Myocyte (in vitro differentiated cells): Measurements from ENCODE around the gene CASK. TPM values are rescaled to one million over a fixed set of nuclear protein-coding genes. Genes with fewer than 3 reads are reported as not detected.
"Not testable (repeated sequence)": the region's sequence is repeated elsewhere in the genome, so short reads cannot be mapped to it uniquely, and the experiment has no call there.

ENCODE experiments used
- DNase-seq: peaks from one replicate; pipeline ENCODE4 v3.0.0-alpha.2; 2012; ENCODE audit warnings: low read depth
- total RNA-seq: library from RNA; depleted of rRNA; stranded (reverse); fragments of >200 nt; gene quantifications from 2 replicates; pipeline ENCODE4 v1.2.3, GENCODE V29; 2014

The CASK gene
- total RNA-seq, 1 donor from 2014 or later, result 18.4 TPM

DNA sequence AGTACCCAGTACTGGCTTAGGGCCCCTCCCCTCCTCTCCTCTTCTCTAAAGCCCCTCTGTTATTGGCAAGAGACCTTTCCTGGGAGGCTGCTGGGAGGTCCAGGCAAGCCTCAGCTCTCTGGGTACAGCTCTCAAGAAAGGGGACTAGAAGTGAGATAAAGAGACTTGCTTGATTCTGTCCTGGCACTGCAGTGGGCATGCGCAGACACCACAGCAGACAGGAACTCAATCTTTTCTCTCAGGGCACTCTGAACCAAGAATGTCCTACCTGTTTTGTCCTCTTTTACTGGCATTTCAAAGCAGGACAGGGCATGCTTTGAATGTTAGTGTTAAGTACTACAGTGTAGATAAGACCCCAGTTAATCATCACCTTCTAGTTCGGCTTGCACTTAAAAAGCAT lies 401.3 kb downstream of the CASK start:
- DNase-seq, result no peak

DNA sequence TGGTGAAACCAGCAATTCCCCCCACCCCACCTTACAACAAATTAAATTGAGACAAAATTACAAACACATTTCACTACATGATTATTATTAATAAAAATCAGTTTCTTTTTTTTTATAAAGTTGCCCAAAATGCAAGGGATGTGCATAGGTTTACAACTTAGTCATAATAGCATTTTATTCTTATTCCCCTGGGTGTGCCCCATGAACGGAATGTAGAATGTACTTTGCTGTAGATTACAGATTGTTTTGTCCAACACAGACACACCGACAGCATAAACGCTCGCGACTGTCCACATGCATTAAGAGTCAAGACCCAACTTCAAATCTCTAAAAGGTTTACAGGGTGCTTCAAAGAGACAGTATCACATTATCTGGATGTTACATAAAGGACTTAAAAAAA lies 403.9 kb downstream of the CASK start:
- DNase-seq, result no peak

DNA sequence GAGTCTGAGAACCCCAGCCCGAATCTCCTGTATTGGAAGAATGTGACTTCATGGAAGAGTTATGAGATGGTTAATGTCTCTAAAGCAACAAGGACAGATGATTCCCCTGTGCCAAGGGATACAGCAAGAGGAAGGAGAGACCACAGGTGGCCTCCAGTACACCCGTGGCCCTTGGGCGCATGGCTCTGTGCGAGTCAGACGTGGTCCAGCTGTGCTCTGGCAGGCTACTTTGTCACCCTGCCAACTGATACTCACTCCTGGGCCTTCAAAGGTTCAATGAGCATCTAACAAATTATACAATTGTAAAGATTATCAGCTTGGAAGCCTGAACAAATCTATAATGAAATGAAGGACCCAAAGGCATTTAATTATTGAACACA lies 404.5 kb downstream of the CASK start:
- peak; percentile 43 for DNase-seq

DNA sequence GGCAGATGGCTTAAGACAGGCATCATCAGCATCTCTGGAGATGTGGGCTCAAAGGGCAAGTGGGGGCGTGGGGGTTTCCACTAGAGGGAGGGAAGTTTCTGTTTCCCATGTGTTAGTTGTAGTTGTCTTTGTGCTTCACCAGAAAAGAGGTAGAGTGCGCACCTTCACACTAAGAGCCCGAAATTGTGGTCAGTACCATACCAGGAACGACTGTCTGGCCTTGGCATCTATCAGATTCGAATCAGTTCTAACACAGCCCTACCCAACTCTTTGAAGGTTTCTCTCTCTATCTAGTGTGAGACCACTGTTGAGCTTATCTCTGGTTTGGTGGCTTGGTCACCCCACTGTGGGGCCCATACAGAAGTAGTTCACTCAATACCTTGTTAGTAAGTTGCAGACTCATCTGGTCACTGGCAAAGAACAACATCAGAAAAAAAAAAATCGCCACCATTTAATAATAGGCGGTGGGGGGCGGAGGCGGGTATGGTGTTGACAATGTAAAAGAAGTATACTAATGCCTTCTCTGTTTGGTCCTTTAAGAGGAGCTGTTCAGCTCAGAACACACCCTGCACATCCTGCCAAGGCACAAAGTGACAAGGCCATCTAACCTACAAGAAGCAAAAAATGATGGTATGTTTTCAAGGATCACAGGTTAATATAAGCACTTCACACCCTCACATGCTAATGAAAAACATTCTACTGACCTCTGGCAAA lies 405.1 kb downstream of the CASK start:
- no peak for DNase-seq

DNA sequence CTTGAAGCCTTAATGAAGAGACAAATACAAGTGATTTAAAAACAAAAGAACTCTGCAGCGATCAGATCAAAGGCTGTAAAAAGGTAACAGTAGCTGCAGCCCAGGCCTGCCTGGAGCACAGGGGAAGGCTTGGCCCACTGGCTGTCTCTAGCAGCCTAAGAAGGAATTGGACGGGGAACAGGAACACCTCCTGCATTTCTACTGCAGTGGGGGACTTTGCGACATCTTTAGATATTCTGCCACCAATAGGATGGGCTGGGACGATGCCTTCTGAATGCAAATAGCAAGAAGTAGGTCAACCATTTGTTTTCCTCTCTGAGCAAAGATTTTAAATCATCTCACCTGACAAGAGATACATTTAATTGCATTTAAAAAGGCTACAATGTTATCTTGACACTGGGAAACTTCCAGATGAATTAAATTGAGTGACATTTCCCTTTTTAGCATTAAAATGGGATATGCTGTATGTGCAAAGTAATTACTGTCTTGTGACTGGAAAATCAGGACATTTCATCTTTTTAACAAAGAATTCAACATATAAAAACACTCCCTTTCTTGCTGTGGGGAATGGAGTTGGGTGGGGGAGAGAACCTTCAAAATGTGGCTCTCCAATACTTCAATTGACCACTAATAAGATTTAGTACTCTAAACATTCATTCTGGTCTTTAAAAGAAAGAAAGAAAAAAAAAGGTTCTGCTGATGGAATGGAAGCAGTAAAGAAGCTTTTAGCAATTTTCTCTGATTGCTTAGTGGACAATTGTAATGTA lies 406.2 kb downstream of the CASK start:
- DNase-seq, result no peak

DNA sequence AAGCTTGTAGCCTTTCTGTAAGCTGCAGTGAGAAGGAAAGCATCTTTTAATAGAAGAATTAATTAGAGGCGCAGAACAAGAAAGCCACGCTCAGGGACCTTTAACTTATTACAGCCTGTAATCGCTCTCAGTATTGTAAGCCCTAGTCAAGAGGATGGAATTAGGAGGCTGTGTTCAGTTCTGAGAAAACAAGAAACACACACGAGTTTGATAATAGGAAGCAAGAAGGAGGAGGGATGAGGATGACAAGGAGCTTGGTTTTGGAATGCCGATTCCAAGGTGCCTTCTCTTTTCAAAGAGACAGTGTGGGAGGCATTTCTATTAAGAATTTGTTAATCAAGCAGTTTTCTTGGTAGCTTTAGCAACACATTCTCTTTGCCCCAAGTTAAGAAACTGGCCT lies 406.9 kb downstream of the CASK start:
- DNase-seq, result no peak

DNA sequence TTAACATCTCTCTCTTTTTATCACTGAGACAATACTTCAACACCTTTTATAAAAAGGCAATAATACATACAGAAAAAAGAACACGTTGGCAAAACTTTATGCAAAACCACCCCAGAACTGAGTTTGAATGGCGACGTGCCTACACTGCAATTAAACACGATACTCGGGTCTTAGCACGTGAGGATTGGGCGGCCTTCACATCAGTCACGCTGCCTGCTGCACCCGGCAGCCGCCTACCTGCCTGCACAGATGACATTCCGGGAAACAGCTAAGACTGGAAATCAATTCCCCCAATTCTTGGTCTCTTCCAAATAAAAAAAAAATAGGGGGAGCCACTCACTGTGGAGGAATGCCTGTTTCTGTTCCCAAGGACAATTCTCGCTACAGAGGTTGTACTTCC lies 408.0 kb downstream of the CASK start:
- no peak for DNase-seq

DNA sequence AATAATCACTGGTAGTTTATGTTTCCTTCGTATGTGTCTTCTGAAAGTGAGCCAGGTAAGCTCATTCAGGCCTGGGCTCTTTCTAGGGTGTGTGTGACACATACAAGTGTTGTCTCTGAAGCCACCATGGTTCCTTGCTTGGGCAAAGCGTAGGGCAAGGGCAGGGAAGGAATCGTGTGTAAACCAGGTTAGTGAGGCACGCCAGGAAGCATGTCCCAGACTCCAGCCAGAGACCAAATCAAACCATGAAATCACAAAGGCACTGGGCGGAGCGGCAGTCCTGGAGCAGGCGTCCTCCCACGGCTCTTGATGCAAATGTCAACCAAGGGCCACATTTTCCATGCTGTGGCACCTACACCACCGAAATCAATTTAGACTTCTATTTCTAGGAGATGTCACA lies 409.2 kb downstream of the CASK start:
- no peak for DNase-seq

DNA sequence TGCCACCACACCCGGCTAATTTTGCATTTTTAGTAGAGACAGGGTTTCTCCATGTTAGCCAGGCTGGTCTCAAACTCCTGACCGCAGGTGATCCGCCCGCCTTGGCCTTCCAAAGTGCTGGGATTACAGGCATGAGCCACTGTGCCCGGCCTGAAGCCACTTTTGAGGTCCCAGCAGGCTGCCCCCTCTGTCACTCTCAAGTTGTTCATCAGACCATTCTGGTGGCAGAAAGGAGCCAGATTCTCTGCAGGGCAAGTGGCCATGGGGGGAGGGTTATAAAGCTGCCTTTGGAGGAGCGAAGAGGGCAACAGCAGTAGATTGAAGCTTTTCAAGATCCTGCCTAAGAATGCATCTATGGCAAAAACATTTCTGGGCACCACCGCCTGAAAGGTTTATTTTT lies 410.5 kb downstream of the CASK start:
- not testable (repeated sequence) for DNase-seq

DNA sequence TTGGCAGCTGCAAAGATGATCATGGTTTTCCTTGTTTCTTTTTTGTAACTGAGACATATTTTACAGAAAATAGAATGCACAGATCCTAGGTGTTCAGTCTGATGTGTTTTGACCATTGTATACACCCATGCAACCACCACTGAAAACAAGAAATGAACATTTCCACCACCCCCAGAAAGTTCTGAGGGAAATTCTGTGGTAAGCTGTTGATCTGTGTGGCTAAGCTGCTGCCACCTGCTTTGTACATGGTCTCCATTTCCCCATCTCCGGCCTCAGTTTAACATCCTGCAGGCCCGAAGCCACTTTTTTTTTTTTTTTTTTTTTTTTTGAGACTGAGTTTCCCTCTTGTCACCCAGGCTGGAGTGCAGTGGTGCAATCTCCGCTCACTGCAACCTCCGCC lies 411.0 kb downstream of the CASK start:
- no peak for DNase-seq

DNA sequence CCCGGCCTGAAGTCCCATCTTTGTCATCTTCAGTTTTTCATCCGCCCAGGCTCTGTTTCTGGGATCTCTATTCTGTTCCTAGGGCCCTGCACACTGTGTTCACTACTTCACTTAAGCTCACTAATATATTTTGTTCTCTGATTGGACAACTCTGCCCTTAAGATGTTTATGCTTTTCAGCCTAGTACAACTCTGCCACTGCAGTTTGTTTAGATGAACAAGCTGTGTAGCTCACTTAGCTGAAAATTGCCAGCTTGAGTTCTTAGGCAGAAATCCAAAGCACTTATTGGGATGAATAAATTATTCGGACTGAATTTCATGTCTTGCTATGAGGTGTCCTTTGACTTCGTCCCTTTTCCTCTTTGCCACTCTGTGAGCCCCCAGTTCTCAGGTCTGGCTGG lies 415.4 kb downstream of the CASK start:
- no peak for DNase-seq

DNA sequence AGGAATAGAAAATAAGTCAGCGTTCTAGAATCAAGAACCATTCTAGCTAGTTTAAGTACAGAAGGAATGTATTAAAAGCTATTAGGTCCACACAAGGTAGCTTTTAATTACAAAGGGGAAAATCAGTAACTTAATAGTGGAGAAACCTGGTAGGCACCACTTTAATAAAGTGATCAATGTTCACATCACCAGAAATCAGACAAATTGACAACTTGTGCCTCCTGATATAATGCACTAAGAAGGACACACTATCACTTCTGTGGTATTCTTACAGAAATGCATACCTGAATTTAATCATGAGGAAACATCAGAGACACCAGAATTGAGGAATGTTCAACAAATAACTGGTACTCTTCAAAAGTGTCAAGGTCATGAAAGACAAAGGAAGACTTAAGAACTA lies 421.4 kb downstream of the CASK start:
- DNase-seq, result no peak

DNA sequence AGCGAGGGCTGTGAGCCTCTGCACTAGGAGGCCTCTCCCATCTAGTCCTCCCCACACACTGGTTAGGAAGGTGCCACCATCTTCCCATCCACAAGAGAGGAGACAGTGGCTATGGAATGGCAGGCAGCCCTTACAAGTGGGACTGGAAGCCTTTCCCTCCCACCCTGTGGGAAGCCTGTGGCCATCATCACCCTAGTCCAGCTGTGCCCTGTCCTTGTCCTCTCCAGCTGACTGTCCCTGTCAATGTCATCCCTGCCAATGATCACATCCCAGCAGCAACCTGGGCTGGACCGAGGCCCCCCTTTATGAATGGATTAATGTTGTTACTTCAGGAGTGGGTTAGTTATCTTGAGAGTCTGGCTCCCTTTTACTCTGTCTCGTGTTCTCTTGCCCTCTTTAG lies 423.4 kb downstream of the CASK start:
- DNase-seq, result peak; percentile 38

DNA sequence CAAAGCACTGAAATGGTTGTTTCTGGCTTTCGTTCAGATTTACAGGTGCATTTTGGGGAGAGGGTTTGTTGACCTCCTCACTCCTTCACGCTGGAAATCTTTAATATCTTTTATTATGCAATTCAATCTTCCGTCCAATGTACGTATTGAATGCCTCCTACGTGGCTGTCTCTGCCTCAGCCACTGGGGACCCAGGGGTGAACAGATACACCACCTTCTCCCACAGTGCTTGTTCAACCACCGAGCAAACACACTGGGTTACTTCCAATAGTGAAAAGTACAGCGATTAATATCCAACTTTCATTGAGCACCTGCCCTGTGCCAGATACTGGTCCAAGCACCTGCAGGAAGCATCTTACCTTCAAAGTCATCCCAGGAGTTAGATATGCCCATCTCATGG lies 424.2 kb downstream of the CASK start:
- DNase-seq, result no peak

DNA sequence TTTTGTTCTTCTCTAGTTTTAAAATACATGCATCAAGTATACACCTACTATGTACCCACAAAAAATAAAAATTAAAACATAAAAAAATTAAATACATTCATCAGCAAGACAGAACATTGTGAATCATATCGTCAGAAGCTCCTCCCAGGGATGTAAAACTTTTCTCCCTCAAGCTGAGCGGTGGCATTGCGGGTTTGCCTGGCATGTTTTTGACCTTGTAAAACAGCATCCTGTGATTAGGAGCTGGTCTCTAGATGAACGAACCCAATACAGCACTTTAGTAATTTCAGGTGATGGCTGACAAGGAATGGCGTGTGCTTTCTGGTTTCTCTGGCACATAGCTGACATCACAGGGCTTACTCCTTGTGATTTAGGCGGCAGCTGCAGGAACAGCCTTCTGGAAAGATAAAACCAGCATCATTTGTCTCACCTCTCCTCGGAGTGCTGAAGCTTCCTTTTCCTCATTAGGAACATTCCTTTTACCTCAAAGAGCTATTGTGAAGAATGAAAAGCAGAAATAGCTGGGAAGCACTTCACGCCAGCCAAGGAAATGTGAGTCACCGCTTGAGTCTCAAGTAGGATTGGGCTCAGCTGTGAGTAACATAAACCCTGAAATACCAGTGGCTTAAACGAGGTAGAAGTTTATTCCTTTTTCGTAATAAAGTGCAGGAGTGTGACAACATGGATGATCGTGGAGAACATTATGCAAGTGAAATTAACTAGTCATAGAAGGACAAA lies 431.9 kb downstream of the CASK start:
- peak; percentile 68 for DNase-seq

DNA sequence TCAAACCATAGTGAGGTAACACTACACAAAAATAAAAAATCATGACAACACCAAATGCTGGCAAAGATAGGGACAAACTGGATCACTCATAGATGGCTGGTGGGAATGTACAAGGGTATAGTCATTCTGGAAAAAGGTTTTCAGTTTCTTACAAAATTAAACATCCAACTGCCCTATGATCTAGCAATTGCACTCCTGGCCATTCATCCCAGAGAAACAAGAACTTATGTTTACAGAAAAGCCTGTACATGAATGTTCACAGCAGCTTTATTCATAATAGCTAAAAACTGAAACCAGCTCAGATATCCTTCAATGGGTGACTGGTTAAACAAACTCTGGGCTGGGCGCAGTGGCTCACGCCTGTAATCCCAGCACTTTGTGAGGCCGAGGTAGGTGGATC lies 432.9 kb downstream of the CASK start:
- no peak for DNase-seq

DNA sequence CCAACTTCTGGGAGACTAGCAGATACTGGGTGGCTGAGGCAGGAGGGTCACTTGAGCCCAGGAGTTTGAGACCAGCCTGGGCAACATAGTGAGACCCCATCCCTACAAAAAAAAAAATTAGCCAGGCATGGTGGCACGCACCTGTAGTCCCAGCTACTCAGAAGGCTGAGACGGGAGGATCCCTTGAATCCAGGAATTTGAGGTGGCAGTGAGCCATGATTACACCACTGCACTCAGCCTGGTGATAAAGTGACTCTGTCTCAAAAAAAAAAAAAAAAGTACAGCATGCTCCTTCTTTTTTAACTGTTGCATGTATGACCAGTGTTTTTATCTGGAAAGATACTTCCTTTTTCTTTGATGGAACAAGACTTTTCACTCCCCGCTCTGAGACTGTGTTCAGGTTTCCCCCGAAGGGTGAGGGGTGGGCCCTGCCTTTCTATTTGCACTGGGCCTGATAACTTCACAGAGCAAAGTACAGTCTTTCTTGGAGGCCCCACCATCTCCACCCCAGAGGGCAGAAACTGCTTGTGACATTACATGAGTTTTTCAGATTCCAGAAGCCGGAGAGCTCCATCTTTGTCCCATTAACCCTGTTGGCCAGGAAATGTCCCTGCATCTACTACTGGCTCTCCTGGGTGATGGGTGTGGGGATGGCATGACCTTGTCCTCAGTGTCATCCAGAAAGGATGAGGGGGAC lies 441.1 kb downstream of the CASK start:
- no peak for DNase-seq

DNA sequence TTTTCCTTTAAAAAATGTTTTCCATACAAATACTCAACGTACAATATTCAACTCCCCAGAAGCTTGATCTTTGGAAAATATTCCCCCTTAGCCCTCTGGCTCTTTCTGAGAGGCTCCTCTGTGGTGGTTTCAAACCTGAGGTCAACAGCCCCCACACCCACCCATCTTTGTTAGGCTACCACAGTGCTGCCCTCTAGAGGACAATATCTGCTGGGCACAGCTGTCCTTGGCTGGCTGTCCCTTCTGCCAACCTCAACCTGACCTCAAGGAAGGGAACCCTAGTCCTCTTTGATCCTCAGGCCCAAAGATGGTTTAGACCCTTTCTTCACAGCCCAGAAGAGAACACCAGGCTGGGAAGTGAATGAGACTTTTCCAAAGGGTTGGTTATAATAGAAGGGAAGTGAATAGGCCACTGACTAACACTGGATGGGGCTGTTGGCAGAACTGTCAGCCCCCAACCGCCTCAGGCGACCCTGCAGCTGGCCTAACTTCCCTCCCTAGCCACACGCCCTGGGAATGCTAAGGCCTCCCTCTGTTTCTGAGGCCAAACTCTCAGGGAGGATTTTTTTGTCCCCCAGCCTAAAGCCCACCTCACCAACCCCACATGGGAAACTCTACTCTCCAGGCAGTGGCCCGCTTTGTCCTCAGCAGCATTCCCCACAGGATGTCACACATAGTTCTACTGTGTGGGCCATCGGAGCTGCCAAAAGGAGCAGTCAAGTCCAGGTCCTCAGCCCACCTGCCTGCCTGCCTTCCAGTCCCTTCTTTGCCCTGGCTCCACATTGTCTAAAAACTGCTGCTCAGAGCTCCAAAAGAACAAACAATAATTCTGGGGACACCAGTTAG lies 441.9 kb downstream of the CASK start:
- DNase-seq, result peak; percentile 20

DNA sequence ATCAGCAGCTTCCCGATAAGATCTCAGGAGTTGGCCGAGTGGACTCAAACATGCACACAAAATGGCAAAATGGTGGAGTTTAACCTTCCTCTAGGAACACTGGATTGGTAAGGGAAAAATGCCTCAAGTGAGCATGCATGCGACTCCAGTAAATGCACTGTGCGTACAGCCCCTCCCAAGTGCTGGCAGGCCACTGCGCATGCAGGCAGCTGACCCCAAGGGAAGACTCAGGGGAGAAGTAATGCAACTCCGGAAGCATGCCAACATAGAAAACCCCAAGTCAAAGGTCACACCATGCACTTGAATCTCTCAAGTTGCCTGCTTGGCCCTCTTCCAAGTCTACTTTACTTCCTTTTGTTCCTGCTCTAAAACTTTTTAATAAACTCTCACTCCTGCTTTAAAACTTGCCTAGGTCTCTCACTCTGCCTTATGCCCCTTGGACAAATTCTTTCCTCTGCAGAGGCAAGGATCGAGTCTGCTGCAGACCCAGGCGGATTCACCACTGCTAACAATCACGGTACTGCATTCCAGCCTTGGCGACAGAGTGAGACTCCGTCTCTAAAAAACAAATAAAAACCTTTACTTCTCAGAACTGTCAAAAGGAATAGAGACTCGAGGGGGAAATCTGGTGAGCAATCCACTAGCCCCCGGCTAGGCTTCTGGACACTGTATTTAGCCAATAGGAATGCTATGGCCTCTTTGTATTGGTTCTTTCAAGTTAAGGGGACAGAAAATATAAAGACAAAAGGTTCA lies 442.7 kb downstream of the CASK start:
- no peak for DNase-seq

DNA sequence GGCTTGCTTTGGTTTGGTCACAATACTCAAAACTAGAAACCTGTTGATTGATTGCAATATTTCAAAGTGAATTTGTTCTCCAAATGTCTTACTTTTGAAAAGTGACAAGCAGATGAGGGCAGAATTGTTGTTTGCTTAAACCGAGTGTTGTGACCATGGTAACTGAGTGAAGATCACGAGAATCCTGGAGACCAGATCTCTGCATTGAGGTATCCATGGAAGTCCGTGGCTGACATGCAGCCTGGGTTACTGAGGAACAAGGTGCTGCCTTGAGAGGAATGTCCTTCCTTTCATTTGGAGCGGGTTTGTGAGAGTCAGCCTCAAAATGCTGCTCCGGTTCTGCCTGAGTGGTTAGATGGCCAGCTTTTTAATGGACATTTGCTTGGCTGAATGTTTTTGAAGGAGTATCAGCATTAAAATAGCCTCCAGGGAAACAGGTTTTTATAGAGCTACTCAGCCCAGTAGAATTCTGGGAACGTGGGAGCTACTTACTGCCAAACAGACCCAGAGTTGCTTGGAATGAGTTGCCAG lies 444.9 kb downstream of the CASK start:
- no peak for DNase-seq
